K562 (cell line): ENCODE measurements around the gene RPS6KL1. TPM values are rescaled to one million over a fixed set of nuclear protein-coding genes. Genes with fewer than 3 reads are reported as not detected.

Source experiments
- ATAC-seq: fragments of 200-7000 bp; cut with Tn5 transposase; 3 replicates; pipeline ENCODE4 v1.9.1; 2020; ENCODE audit warnings: moderate library complexity
- BruUV-seq: library from RNA; stranded (reverse); fragments of 400-500 nt; replicated peaks from 2 replicates; lab custom pipeline; 2021; lab: Mats Ljungman, UMichigan
- CTCF ChIA-PET: fragments of 300-600 bp; formaldehyde crosslinking; extraction: SDS; loops from one replicate; lab custom pipeline; 2021; ENCODE audit warnings: low intra/inter-chr PET ratio; lab: Yijun Ruan, JAX
- POLR2A ChIA-PET: fragments of 300-600, 350-650 bp; sonication (Branson Sonifier 250); formaldehyde crosslinking; extraction: SDS; loops from one replicate; lab custom pipeline; 2021; ENCODE audit warnings: antibody characterized with exemption, inconsistent platforms; lab: Yijun Ruan, JAX
- DNase-seq, 4 experiments: peaks; one replicate each; pipeline versions ENCODE4 v3.0.0 to v3.0.0-alpha.2; 2011 to 2018; ENCODE audit warnings: low spot score in 3 of 4, mixed read lengths in 3 of 4; ENCODE audit errors: extremely low read depth in 1 of 4
- FAIRE-seq: peaks from 2 replicates; lab custom pipeline; 2011; peaks lifted over from hg19 to GRCh38; lab: Jason Lieb, UNC
- H2AFZ ChIP-seq: 2 replicates; pipeline ENCODE4 v1.6.0; 2011; ENCODE audit warnings: low read depth, low read length, control low read depth, inconsistent platforms
- H3K27ac ChIP-seq: fragments of 200-600 bp; 3 replicates; pipeline ENCODE4 v1.8.0; 2011; ENCODE audit warnings: low read depth, mild to moderate bottlenecking, control low read depth, inconsistent platforms, low read length, moderate library complexity, mixed read lengths; ENCODE audit errors: extremely low read depth
- H3K27me3 ChIP-seq, 2 experiments: fragments of 300-600 bp in 1 of 2; 2 replicates in 1 of 2; 3 replicates in 1 of 2; pipeline versions ENCODE4 v1.6.0 to v1.8.0; 2011; ENCODE audit warnings: inconsistent platforms in 2 of 2, low read length in 2 of 2, mild to moderate bottlenecking in 1 of 2, mixed read lengths in 1 of 2, moderate library complexity in 1 of 2; ENCODE audit not compliant: control insufficient read depth in 2 of 2, insufficient read depth in 2 of 2
- H3K36me3 ChIP-seq: fragments of 300-600 bp; 3 replicates; pipeline ENCODE4 v1.8.0; 2011; ENCODE audit warnings: mild to moderate bottlenecking, low read length, inconsistent platforms; ENCODE audit not compliant: control insufficient read depth, insufficient read depth
- H3K4me1 ChIP-seq, 2 experiments: fragments of 200-600 bp in 1 of 2; replicated peaks in 1 of 2; 2 replicates in 1 of 2; 3 replicates in 1 of 2; pipeline versions ENCODE4 v1.5.1 to v1.8.0; 2011; ENCODE audit warnings: inconsistent platforms in 2 of 2, low read length in 2 of 2, mild to moderate bottlenecking in 1 of 2, mixed read lengths in 1 of 2, moderate library complexity in 1 of 2; ENCODE audit not compliant: control insufficient read depth in 2 of 2, insufficient read depth in 2 of 2
- H3K4me2 ChIP-seq: 2 replicates; pipeline ENCODE4 v1.6.1; 2011; ENCODE audit warnings: low read length, control low read depth, inconsistent platforms, mixed read lengths; ENCODE audit not compliant: insufficient read depth
- H3K4me3 ChIP-seq: fragments of 200-600 bp; sonication (generic), shearing (Covaris generic); 2 replicates; pipeline ENCODE4 v1.5.1; 2016; ENCODE audit warnings: control low read depth, inconsistent platforms
- H3K79me2 ChIP-seq: fragments of 200-600 bp; 3 replicates; pipeline ENCODE4 v1.8.0; 2011; ENCODE audit warnings: low read length, inconsistent platforms; ENCODE audit not compliant: control insufficient read depth, insufficient read depth
- H3K9ac ChIP-seq, 2 experiments: 2 replicates each; pipeline versions ENCODE4 v1.6.0 to v1.6.1; 2011; ENCODE audit warnings: low read depth in 2 of 2, low read length in 2 of 2, control low read depth in 1 of 2, inconsistent platforms in 1 of 2, mild to moderate bottlenecking in 1 of 2, mixed read lengths in 1 of 2; ENCODE audit not compliant: insufficient read depth in 1 of 2
- H3K9me1 ChIP-seq: one replicate; pipeline ENCODE4 v1.6.0; 2011; ENCODE audit warnings: inconsistent platforms, mild to moderate bottlenecking, low read length, moderate library complexity; ENCODE audit not compliant: control insufficient read depth, insufficient read depth
- H3K9me3 ChIP-seq: replicated peaks from 2 replicates; pipeline ENCODE4 v1.5.1; 2011; ENCODE audit warnings: low read depth, low read length, inconsistent platforms; ENCODE audit not compliant: control insufficient read depth, insufficient read depth
- H4K20me1 ChIP-seq: replicated peaks from 2 replicates; pipeline ENCODE4 v1.6.1; 2011; ENCODE audit warnings: low read length, inconsistent platforms, mixed read lengths; ENCODE audit not compliant: control insufficient read depth, insufficient read depth
- ATF2 ChIP-seq: sonication (generic); formaldehyde crosslinking; IDR thresholded peaks from 2 replicates; pipeline ENCODE4 v1.8.1; 2022; ENCODE audit warnings: missing genetic modification reagents
- GTF2F1 ChIP-seq: IDR thresholded peaks from 2 replicates; pipeline ENCODE4 v1.6.1; 2011; ENCODE audit warnings: low read depth, low read length, improper control_type of control experiment
- KAT2B ChIP-seq: IDR thresholded peaks from one replicate; pipeline ENCODE4 v1.6.1; 2012; ENCODE audit warnings: low read depth, mild to moderate bottlenecking, control low read depth, inconsistent platforms, low read length, moderate library complexity
- MAX ChIP-seq: sonication (generic); formaldehyde crosslinking; IDR thresholded peaks from 2 replicates; pipeline ENCODE4 v1.9.0; 2022; ENCODE audit warnings: mild to moderate bottlenecking, missing genetic modification reagents
- OTX1 ChIP-seq: fragments of 450-650 bp; formaldehyde crosslinking; IDR thresholded peaks from 2 replicates; pipeline ENCODE4 v1.4.0; 2022; ENCODE audit warnings: mild to moderate bottlenecking
- STAT5B ChIP-seq: fragments of 250-450 bp; sonication (Bioruptor Pico); IDR thresholded peaks from 2 replicates; pipeline ENCODE4 v1.8.0; 2021; ENCODE audit warnings: mild to moderate bottlenecking, inconsistent platforms
- TSC22D4 ChIP-seq: fragments of 450-650 bp; IDR thresholded peaks from 2 replicates; pipeline ENCODE4 v1.6.1; 2016; ENCODE audit warnings: missing genetic modification characterization, missing biosample characterization, control low read depth
- TSHZ1 ChIP-seq: fragments of 250-450 bp; sonication (Bioruptor Pico); IDR thresholded peaks from 2 replicates; pipeline ENCODE4 v1.4.0; 2020; ENCODE audit warnings: mild to moderate bottlenecking, moderate library complexity
- ZNF740 ChIP-seq, 3 experiments: fragments of 200-800 bp in 1 of 3; sonication (Bioruptor generic) in 1 of 3; sonication (generic) in 1 of 3; formaldehyde crosslinking in 1 of 3; IDR thresholded peaks; 2 replicates each; pipeline versions ENCODE4 v1.6.1 to v1.8.0; 2016 to 2022; ENCODE audit warnings: mild to moderate bottlenecking in 2 of 3, missing compliant biosample characterization in 2 of 3, missing genetic modification characterization in 2 of 3, missing genetic modification reagents in 1 of 3
- WGBS: fragments of 100-300 bp; shearing (Covaris generic); methylation state at CpG from one replicate; pipeline ENCODE4 v1.1.6; 2016; ENCODE audit warnings: low coverage, mixed read lengths; ENCODE audit not compliant: insufficient coverage; ENCODE audit errors: missing lambda C conversion rate; 5-methylcytosine and 5-hydroxymethylcytosine counted together
- in situ Hi-C: fragments of 300-500 bp; cut with MboI; formaldehyde crosslinking; loops from 4 replicates; pipeline ENCODE4 v1.15.0; 2018; ENCODE audit warnings: inconsistent platforms, mixed read lengths
- intact Hi-C: fragments of 100-400 bp; cut with micrococcal nuclease; formaldehyde crosslinking; loops from 2 replicates; pipeline ENCODE4 v1.14.2; 2022
- polyA plus RNA-seq, 8 experiments: library from polyadenylated mRNA; depleted of rRNA in 4 of 8; stranded (reverse) in 5 of 8; unstranded in 3 of 8; fragments of >200 nt; fragmentation: Nextera tagmentation in 2 of 8; fragmentation: Illumina TruSeq in 1 of 8; extraction: Ambion mirVana in 2 of 8; extraction: Trizol in 1 of 8; gene quantifications; 2 replicates each; pipeline versions ENCODE4 v1.2.1 to v1.2.3, GENCODE V29; 2011 to 2014; ENCODE audit warnings: inconsistent platforms in 1 of 8, missing spikeins in 1 of 8
- total RNA-seq, 7 experiments: library from RNA; depleted of rRNA in 6 of 7; stranded (reverse); fragments of >200 nt in 6 of 7; fragmentation: Illumina TruSeq in 2 of 7; extraction: Trizol in 2 of 7; gene quantifications; 2 replicates each; pipeline versions ENCODE4 v1.2.1 to v1.2.3, GENCODE V29; 2011 to 2021; ENCODE audit warnings: low replicate concordance in 1 of 7
- TF ChIP-seq, protein P1 (sequence below): fragments of 450-650 bp; IDR thresholded peaks from 2 replicates; pipeline ENCODE4 v1.6.1; 2018; ENCODE audit warnings: mild to moderate bottlenecking, low read depth; ENCODE audit not compliant: partially characterized antibody

Gene RPS6KL1
- total and polyA plus RNA-seq, 9 of the 15 experiments (the other 6 are each of a cell fraction or from before 2014, with no cell fraction given): 0.91 to 15.5 (median 8.1) TPM

DNA sequence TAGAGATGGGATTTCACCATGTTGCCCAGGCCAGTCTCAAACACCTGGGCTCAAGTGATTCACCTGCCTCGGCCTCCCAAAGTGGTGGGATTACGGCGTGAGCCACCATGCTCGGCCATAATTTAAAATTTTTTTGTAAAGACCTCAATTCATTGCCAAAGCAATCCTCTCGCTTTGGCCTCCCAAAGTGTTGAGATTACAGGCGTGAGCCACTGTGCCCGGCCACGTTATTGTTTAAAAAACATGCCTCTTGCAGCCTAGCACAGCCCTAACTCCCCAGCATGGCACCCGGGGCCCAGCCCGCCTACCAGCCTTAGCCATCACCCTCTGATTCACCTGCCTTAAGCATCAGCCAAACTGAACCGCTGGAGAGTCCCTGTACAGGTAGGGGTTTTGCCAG, 13.1 kb upstream of the RPS6KL1 start:
- POLR2A ChIA-PET: no interaction called here
- CTCF ChIA-PET: no interaction called here
- H3K4me2 ChIP-seq: no peak overlapping the region
- no TSS peak for BruUV-seq
- DNase-seq (no peak), ATAC-seq (no peak), FAIRE-seq (no peak)
- 70% methylated on average over 11 of the region's 11 CpGs for WGBS
- no peaks in the 10 kb centered on the region for H4K20me1 ChIP-seq
- no peak overlapping the region for H2AFZ ChIP-seq
- no peaks in the 10 kb centered on the region for H3K79me2 ChIP-seq
- no peak overlapping the region for H3K27ac ChIP-seq
- H3K9me3 ChIP-seq: no peaks in the 10 kb centered on the region; the same call in 1 of the 2 replicates
- H3K27me3 ChIP-seq: no peaks in the 10 kb centered on the region
- peaks cover 9 to 25% of the 10 kb centered on the region in 2 experiments; a peak in 4 of 5 replicates for H3K4me1 ChIP-seq
- no peaks in the 10 kb centered on the region for H3K36me3 ChIP-seq
- intact Hi-C loops: no loop called here
- no peak overlapping the region for H3K4me3 ChIP-seq
- H3K9ac ChIP-seq: no peak overlapping the region
- H3K9me1 ChIP-seq: no peaks in the 10 kb centered on the region
- in situ Hi-C loops: no loop called here
- TF ChIP-seq, protein P1, sequence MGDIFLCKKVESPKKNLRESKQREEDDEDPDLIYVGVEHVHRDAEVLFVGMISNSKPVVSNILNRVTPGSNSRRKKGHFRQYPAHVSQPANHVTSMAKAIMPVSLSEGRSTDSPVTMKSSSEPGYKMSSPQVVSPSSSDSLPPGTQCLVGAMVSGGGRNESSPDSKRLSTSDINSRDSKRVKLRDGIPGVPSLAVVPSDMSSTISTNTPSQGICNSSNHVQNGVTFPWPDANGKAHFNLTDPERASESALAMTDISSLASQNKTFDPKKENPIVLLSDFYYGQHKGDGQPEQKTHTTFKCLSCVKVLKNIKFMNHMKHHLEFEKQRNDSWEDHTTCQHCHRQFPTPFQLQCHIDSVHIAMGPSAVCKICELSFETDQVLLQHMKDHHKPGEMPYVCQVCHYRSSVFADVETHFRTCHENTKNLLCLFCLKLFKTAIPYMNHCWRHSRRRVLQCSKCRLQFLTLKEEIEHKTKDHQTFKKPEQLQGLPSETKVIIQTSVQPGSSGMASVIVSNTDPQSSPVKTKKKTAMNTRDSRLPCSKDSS: no peak
- TF ChIP-seq OTX1 (CRISPR knock-in tag) (no peak), ATF2 (CRISPR knock-in tag) (no peak), ZNF740 (CRISPR knock-in tag; IDR thresholded peaks at IDR 0.05) (no peak), ZNF740 (tag; IDR thresholded peaks at IDR 0.05) (no peak), KAT2B (no peak), MAX (CRISPR knock-in tag) (no peak), TSC22D4 (tag) (no peak), STAT5B (CRISPR knock-in tag) (no peak), TSHZ1 (CRISPR knock-in tag) (no peak), GTF2F1 (no peak)
